ENCODE measurements around the gene HMGCL. TPM values are rescaled to one million over a fixed set of nuclear protein-coding genes. Genes with fewer than 3 reads are reported as not detected.
A peak's percentile ranks its signal among the peaks of the same experiment; 100 is the strongest.

Gene HMGCL
- total RNA-seq, 4 donors from 2014 or later = 31.0 to 46.6 (median 32.6) TPM

DNA sequence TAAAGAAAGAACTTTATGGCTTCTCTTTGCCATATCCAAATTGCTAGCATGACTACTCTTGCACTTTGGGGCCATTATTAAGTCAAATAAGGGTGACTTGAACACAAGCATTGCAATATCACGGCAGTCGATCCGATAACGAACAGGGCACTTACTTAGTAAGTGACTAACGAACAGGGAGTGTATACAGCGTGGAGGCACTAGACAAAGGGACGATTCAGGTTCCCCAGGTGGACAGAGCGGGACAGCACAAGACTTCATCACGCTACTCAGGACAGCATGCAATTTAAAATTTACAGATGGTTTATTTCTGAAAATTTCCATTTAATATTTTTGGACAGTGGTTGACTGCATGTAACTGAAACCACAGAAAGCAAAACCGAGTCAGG is 52.4 kb downstream of the HMGCL start:
- no peaks in the 10 kb centered on the region for H3K9me3 ChIP-seq
- no peak overlapping the region for H3K4me3 ChIP-seq
- peaks cover 0 to 6% of the 10 kb centered on the region in 2 donors for H3K4me1 ChIP-seq
- no peak overlapping the region for H3K27ac ChIP-seq
- H3K36me3 ChIP-seq = no peaks in the 10 kb centered on the region
- no peaks in the 10 kb centered on the region for H3K27me3 ChIP-seq
- intact Hi-C loops (cut with DNase I; ENCODE audit: low total_unique reads) = no loop called here
- no peak for DNase-seq
- TF ChIP-seq, protein P1, sequence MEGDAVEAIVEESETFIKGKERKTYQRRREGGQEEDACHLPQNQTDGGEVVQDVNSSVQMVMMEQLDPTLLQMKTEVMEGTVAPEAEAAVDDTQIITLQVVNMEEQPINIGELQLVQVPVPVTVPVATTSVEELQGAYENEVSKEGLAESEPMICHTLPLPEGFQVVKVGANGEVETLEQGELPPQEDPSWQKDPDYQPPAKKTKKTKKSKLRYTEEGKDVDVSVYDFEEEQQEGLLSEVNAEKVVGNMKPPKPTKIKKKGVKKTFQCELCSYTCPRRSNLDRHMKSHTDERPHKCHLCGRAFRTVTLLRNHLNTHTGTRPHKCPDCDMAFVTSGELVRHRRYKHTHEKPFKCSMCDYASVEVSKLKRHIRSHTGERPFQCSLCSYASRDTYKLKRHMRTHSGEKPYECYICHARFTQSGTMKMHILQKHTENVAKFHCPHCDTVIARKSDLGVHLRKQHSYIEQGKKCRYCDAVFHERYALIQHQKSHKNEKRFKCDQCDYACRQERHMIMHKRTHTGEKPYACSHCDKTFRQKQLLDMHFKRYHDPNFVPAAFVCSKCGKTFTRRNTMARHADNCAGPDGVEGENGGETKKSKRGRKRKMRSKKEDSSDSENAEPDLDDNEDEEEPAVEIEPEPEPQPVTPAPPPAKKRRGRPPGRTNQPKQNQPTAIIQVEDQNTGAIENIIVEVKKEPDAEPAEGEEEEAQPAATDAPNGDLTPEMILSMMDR (IDR thresholded peaks at IDR 0.05) = no peak
- no peak for TF ChIP-seq POLR2A (IDR thresholded peaks at IDR 0.05)

DNA sequence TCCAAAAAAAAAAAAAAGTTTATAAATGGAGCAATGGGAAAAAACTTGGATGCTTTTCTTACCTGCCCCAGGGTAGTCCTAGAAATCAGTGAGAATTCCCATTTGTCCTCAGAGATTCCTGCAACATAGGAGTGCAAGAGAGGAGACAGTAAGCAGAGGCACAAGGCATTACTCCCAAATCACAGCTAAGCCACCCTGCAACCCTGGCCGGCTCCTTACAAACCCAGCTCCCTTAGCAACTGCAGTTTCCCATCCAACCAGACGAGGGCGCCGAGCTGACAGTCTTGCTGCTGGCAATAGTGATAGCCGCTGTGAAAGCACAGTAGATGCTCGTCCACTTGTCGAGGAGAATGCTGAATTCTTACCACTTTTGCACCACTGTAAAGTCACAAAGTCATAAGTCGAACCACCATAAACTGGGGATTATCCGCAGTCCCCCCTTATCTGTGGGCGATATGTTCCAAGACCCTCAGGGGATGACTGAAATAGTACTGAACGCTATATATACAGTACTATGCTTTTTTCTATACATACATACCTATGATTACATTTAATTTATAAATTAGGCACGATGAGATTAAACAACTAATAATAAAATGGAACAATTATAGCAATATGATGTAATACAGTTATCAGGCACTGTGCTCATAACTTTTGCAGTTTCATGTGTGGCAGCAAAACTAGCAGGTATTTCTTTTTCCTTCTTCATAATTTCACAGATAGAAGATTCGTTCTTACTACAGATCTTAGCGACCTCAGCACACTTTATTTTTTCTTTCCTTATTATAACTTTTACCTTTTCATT is 53.0 kb downstream of the HMGCL start:
- H3K36me3 ChIP-seq = no peaks in the 10 kb centered on the region
- TF ChIP-seq POLR2A (IDR thresholded peaks at IDR 0.05) = no peak
- TF ChIP-seq, protein P1 (IDR thresholded peaks at IDR 0.05) = peak; percentile 73 to 88 (median 83)
- DNase-seq = peak; percentile 84 to 85
- intact Hi-C loops (cut with DNase I; ENCODE audit: low total_unique reads) = no loop called here
- no peak overlapping the region for H3K27ac ChIP-seq
- H3K27me3 ChIP-seq = no peaks in the 10 kb centered on the region
- no peaks in the 10 kb centered on the region for H3K9me3 ChIP-seq
- H3K4me3 ChIP-seq = no peak overlapping the region
- peaks cover 0 to 4% of the 10 kb centered on the region in 2 donors for H3K4me1 ChIP-seq

DNA sequence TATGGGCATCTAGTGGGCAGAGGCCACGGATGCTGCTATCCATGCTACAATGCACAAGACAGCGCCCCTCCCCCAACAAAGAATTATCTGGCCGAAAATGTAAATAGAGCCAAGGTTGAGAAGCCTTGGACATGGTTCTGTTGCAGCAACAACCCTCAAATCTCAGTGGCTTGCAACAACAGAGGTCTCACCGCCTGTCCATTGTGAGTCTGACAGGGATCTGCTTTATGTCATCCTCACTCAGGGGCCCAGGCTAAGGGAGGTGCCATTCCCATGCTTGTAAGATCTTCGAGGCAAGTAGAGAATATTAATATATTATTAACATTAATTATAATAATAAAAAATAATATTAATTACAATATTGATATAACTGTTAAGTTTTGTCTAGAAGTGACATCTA is 56.5 kb downstream of the HMGCL start:
- Histone ChIP-seq H3K36me3 (no peaks in the 10 kb centered on the region), H3K9me3 (no peaks in the 10 kb centered on the region), H3K27me3 (no peaks in the 10 kb centered on the region), H3K27ac (no peak overlapping the region), H3K4me3 (no peak overlapping the region), H3K4me1 (no peaks in the 10 kb centered on the region)
- TF ChIP-seq POLR2A (IDR thresholded peaks at IDR 0.05) = no peak
- TF ChIP-seq, protein P1 (IDR thresholded peaks at IDR 0.05) = no peak
- DNase-seq = no peak
- intact Hi-C loops (cut with DNase I; ENCODE audit: low total_unique reads) = no loop called here

DNA sequence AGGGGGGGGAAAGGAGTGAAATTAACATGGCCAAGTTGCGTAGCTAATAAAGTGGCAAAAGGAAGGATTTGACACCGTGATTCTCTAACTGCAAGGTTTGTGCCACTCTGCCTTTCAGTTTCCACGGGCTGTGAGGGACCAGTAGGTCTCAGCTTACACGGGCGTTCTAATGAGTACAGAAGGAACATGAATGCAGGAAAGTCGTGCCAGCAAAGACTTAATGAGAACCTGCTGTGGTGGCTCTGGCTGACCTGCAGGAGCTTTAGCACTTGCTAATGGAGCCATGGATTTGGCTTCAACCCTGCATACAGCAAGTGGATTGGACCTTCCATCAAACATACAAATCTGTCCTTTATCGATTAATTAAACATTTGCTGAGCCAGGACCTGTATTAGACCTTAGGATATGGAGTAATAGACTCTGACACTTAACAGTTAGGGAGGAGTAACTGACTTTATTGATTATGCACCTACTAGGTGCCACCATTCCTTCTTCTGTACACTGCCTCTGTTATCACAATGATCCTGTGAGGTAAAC is 62.1 kb downstream of the HMGCL start:
- H3K4me3 ChIP-seq = no peak overlapping the region
- H3K27me3 ChIP-seq = no peaks in the 10 kb centered on the region
- H3K9me3 ChIP-seq = no peaks in the 10 kb centered on the region
- TF ChIP-seq, protein P1 (IDR thresholded peaks at IDR 0.05) = no peak
- TF ChIP-seq POLR2A (IDR thresholded peaks at IDR 0.05) = no peak
- DNase-seq = no peak
- no peaks in the 10 kb centered on the region for H3K36me3 ChIP-seq
- H3K4me1 ChIP-seq = no peaks in the 10 kb centered on the region
- intact Hi-C loops (cut with DNase I; ENCODE audit: low total_unique reads) = no loop called here
- H3K27ac ChIP-seq = no peak overlapping the region

DNA sequence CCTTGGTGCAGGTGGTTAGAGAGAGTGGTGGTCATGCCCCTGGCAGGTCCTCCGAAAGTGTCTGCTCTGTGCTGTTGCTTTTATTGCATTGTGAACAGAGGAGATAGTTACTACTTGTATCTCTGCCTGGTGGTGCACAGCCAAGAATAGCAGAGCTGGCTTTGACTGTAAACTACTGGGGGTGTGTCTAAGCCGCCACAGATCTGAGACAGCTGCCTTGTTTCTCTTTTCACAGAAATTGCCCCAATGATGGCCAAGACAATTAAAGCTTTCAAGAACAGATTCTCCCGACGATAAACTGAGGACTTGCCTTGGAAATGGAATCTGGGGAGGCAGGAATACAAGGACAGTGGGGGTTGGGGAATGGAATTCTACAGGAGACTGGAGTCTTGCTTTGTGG is 66.0 kb downstream of the HMGCL start:
- H3K9me3 ChIP-seq = no peaks in the 10 kb centered on the region
- no peak for TF ChIP-seq POLR2A (IDR thresholded peaks at IDR 0.05)
- TF ChIP-seq, protein P1 (IDR thresholded peaks at IDR 0.05) = no peak
- intact Hi-C loops (cut with DNase I; ENCODE audit: low total_unique reads) = no loop called here
- peaks cover 0 to 3% of the 10 kb centered on the region in 2 donors for H3K36me3 ChIP-seq
- no peak overlapping the region for H3K4me3 ChIP-seq
- H3K27ac ChIP-seq = no peak overlapping the region
- no peaks in the 10 kb centered on the region for H3K27me3 ChIP-seq
- no peaks in the 10 kb centered on the region for H3K4me1 ChIP-seq
- DNase-seq = no peak

Data from uterus (tissue), 4 donors.